CD14-positive monocyte (primary cell): ENCODE data around the gene LDLRAP1. TPM values are rescaled to one million over a fixed set of nuclear protein-coding genes. Genes with fewer than 3 reads are reported as not detected.

Experiments used
- DNase-seq, 3 donors: peaks; one replicate each; pipeline ENCODE4 v3.0.0-alpha.2; 2011 to 2022
- H2AFZ ChIP-seq: 2 replicates; pipeline ENCODE4 v1.6.0; 2012; ENCODE audit warnings: mild to moderate bottlenecking, low read depth, low read length, inconsistent platforms; ENCODE audit not compliant: insufficient read depth, poor library complexity, severe bottlenecking
- H3K27ac ChIP-seq, 2 donors: 1 replicate in 1 of 2; 2 replicates in 1 of 2; pipeline ENCODE4 v1.5.1; 2012 to 2013; ENCODE audit warnings: low read length in 2 of 2, control low read depth in 1 of 2, inconsistent platforms in 1 of 2, low read depth in 1 of 2, mild to moderate bottlenecking in 1 of 2
- H3K27me3 ChIP-seq, 2 donors: one replicate each; pipeline versions ENCODE4 v1.6.0 to v1.6.1; 2011 to 2013; ENCODE audit warnings: low read length in 2 of 2; ENCODE audit not compliant: control insufficient read depth in 2 of 2, insufficient read depth in 2 of 2
- H3K36me3 ChIP-seq, 2 donors: replicated peaks in 1 of 2; 1 replicate in 1 of 2; 2 replicates in 1 of 2; pipeline versions ENCODE4 v1.5.1 to v1.6.1; 2012 to 2013; ENCODE audit warnings: low read length in 2 of 2, control low read depth in 1 of 2, inconsistent platforms in 1 of 2, mild to moderate bottlenecking in 1 of 2; ENCODE audit not compliant: insufficient read depth in 2 of 2, control insufficient read depth in 1 of 2
- H3K4me1 ChIP-seq, 2 donors: 1 replicate in 1 of 2; 2 replicates in 1 of 2; pipeline versions ENCODE4 v1.5.1 to v1.6.1; 2012 to 2013; ENCODE audit warnings: low read length in 2 of 2, control low read depth in 1 of 2, inconsistent platforms in 1 of 2, mild to moderate bottlenecking in 1 of 2, moderate library complexity in 1 of 2; ENCODE audit not compliant: insufficient read depth in 2 of 2, control insufficient read depth in 1 of 2
- H3K4me2 ChIP-seq: replicated peaks from 2 replicates; pipeline ENCODE3; 2012; ENCODE audit warnings: low read length, moderate library complexity, mild to moderate bottlenecking; ENCODE audit not compliant: poor library complexity, severe bottlenecking; ENCODE audit errors: extremely low read depth
- H3K4me3 ChIP-seq, 3 experiments: fragments of 200-600 bp in 1 of 3; sonication (generic) in 1 of 3; replicated peaks in 1 of 3; 1 replicate in 2 of 3; 2 replicates in 1 of 3; pipeline ENCODE4 v1.5.1; 2011 to 2013; ENCODE audit warnings: low read length in 3 of 3, mild to moderate bottlenecking in 3 of 3, control low read depth in 2 of 3, low read depth in 2 of 3, inconsistent platforms in 1 of 3, moderate library complexity in 1 of 3
- H3K79me2 ChIP-seq: 2 replicates; pipeline ENCODE4 v1.6.0; 2012; ENCODE audit warnings: mild to moderate bottlenecking, control low read depth, inconsistent platforms, low read length, moderate library complexity; ENCODE audit not compliant: insufficient read depth
- H3K9ac ChIP-seq: 2 replicates; pipeline ENCODE4 v1.6.0; 2017; ENCODE audit warnings: low read length, mild to moderate bottlenecking; ENCODE audit not compliant: insufficient read depth, poor library complexity, severe bottlenecking
- H3K9me3 ChIP-seq, 2 donors: replicated peaks in 1 of 2; 1 replicate in 1 of 2; 2 replicates in 1 of 2; pipeline versions ENCODE4 v1.5.1 to v1.6.1; 2012 to 2013; ENCODE audit warnings: low read length in 2 of 2, control low read depth in 1 of 2; ENCODE audit not compliant: control insufficient read depth in 1 of 2, insufficient read depth in 1 of 2
- H4K20me1 ChIP-seq: 2 replicates; pipeline ENCODE4 v1.6.0; 2012; ENCODE audit warnings: mild to moderate bottlenecking, low read length, control low read depth, moderate library complexity; ENCODE audit not compliant: insufficient read depth
- H3K27ac Mint-ChIP-seq, 7 donors: one replicate each; pipeline ENCODE4 v1.8.0; 2020; ENCODE audit warnings: mild to moderate bottlenecking in 7 of 7, mixed read lengths in 7 of 7, moderate library complexity in 6 of 7, inconsistent platforms in 2 of 7
- H3K27me3 Mint-ChIP-seq, 3 donors: one replicate each; pipeline ENCODE4 v1.8.0; 2021 to 2022; ENCODE audit warnings: low read depth in 3 of 3, mild to moderate bottlenecking in 3 of 3, mixed read lengths in 3 of 3, moderate library complexity in 3 of 3, inconsistent platforms in 1 of 3
- H3K36me3 Mint-ChIP-seq, 2 donors: one replicate each; pipeline ENCODE4 v1.8.0; 2020; ENCODE audit warnings: mixed read lengths in 2 of 2, inconsistent platforms in 1 of 2, mild to moderate bottlenecking in 1 of 2
- H3K4me1 Mint-ChIP-seq: one replicate; pipeline ENCODE4 v1.8.0; 2020; ENCODE audit warnings: mild to moderate bottlenecking, mixed read lengths
- H3K4me3 Mint-ChIP-seq, 2 donors: one replicate each; pipeline ENCODE4 v1.8.0; 2020; ENCODE audit warnings: mild to moderate bottlenecking in 2 of 2, mixed read lengths in 2 of 2, moderate library complexity in 1 of 2
- H3K9me3 Mint-ChIP-seq, 7 donors: one replicate each; pipeline ENCODE4 v1.8.0; 2020 to 2022; ENCODE audit warnings: mixed read lengths in 7 of 7, mild to moderate bottlenecking in 6 of 7, moderate library complexity in 6 of 7, inconsistent platforms in 2 of 7
- CTCF ChIP-seq: fragments of 200-600 bp; IDR thresholded peaks from one replicate; pipeline ENCODE4 v1.8.0; 2022; ENCODE audit warnings: antibody characterized with exemption, mild to moderate bottlenecking
- WGBS: methylation state at CpG from one replicate; pipeline ENCODE4 v1.1.5; 2013; ENCODE audit warnings: missing lambda C conversion rate; ENCODE audit not compliant: insufficient coverage; 5-methylcytosine and 5-hydroxymethylcytosine counted together
- intact Hi-C, 2 donors: fragments of 100-400 bp; cut with micrococcal nuclease; formaldehyde crosslinking; loops; one replicate each; pipeline versions ENCODE4 v1.15.0 to v1.15.1; 2023
- polyA plus RNA-seq, 3 donors: library from polyadenylated mRNA; depleted of rRNA in 1 of 3; unstranded in 2 of 3; stranded (reverse) in 1 of 3; fragments of 300-500 nt in 2 of 3; fragments of >200 nt in 1 of 3; fragmentation: Illumina TruSeq in 2 of 3; gene quantifications; 1 replicate in 2 of 3; 2 replicates in 1 of 3; pipeline ENCODE4 v1.2.3, GENCODE V29; 2012 to 2021

The LDLRAP1 gene
- polyA plus RNA-seq, 3 donors = 12.8 to 18.5 (median 14.6) TPM

GRCh38 chr1:25526753-25527152, 16.7 kb upstream of the LDLRAP1 start:
- Histone ChIP-seq H3K4me1 (no peaks in the 10 kb centered on the region), H3K36me3 (no peaks in the 10 kb centered on the region), H3K27me3 (no peaks in the 10 kb centered on the region), H3K4me3 (no peak overlapping the region), H3K4me2 (no peak overlapping the region), H3K9ac (no peak overlapping the region), H4K20me1 (no peaks in the 10 kb centered on the region), H3K27ac (no peak overlapping the region), H2AFZ (no peak overlapping the region), H3K79me2 (no peaks in the 10 kb centered on the region), H3K9me3 (peaks cover 0 to 4% of the 10 kb centered on the region in 2 donors)
- Mint-ChIP-seq H3K36me3 (no peaks in the 10 kb centered on the region), H3K27ac (no peak overlapping the region), H3K9me3 (peaks cover 1 to 7% (median 3%) of the 10 kb centered on the region in 7 donors), H3K4me3 (no peak overlapping the region), H3K4me1 (no peaks in the 10 kb centered on the region), H3K27me3 (peaks cover 0 to 4% (median 2%) of the 10 kb centered on the region in 3 donors)
- WGBS = 85% methylated on average over 2 of the region's 2 CpGs
- DNase-seq = no peak
- no peak for TF ChIP-seq CTCF
- intact Hi-C loops = loop anchor here in 1 of 2 donors (10.0 kb wide), 1 partner anchor 242 kb away; no protein-coding TSS in a partner anchor

- 95% methylated on average over 9 of the region's 12 CpGs for WGBS
- H3K9me3 ChIP-seq = peaks cover 0 to 4% of the 10 kb centered on the region in 2 donors
- no peaks in the 10 kb centered on the region for H3K4me1 ChIP-seq
- intact Hi-C loops = loop anchor here in 1 of 2 donors (10.0 kb wide), 1 partner anchor 243 kb away; no protein-coding TSS in a partner anchor
- Mint-ChIP-seq H3K4me1 (no peaks in the 10 kb centered on the region), H3K27me3 (peaks cover 0 to 4% (median 2%) of the 10 kb centered on the region in 3 donors), H3K36me3 (no peaks in the 10 kb centered on the region), H3K9me3 (peaks cover 1 to 7% (median 3%) of the 10 kb centered on the region in 7 donors), H3K27ac (no peak overlapping the region), H3K4me3 (no peak overlapping the region)
- no peaks in the 10 kb centered on the region for H4K20me1 ChIP-seq
- no peaks in the 10 kb centered on the region for H3K79me2 ChIP-seq
- no peak overlapping the region for H2AFZ ChIP-seq
- H3K27me3 ChIP-seq = no peaks in the 10 kb centered on the region
- H3K9ac ChIP-seq = no peak overlapping the region
- no peak overlapping the region for H3K4me2 ChIP-seq
- H3K27ac ChIP-seq = no peak overlapping the region
- no peak for TF ChIP-seq CTCF
- H3K36me3 ChIP-seq = no peaks in the 10 kb centered on the region
- DNase-seq = no peak
- H3K4me3 ChIP-seq = no peak overlapping the region
Measured at GRCh38 chr1:25527226-25527846, 16.1 kb upstream of the LDLRAP1 start.
